ENCODE results near the gene SP2.
A peak's percentile ranks its signal among the peaks of the same experiment; 100 is the strongest.
"Not testable (repeated sequence)": the region's sequence is repeated elsewhere in the genome, so short reads cannot be mapped to it uniquely, and the experiment has no call there.

Gene SP2

DNA sequence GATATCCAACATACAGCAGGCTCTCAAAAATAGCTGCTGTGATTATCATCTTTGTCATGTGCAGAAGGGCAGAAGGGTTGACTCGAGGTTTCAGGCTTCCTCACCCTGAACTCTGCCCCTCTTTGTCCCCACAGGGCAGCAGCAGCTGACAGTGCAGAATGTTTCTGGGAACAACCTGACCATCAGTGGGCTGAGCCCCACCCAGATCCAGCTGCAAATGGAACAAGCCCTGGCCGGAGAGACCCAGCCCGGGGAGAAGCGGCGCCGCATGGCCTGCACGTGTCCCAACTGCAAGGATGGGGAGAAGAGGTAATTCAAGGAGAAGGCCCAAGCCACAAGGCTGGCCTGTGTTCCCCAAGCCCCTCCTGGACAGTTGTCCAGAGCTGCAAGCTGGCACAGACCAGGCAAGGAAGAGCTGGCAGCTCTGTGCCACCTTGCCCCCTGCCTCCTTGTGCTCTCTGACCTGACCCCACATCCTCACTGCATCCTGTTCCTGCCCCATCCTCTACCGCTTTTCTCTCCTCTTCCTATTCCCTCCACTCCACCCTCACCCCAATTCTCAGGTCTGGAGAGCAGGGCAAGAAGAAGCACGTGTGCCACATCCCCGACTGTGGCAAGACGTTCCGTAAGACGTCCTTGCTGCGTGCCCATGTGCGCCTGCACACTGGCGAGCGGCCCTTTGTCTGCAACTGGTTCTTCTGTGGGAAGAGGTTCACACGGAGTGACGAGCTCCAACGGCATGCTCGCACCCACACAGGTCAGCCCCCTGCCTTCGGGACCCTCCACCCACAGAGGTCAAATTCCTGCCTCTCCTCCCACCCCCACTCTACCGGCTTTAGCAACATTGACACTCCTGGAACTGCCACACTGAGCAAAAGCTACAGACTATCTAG, 29.0 kb downstream of the SP2 start:
- DNase-seq, result no peak

DNA sequence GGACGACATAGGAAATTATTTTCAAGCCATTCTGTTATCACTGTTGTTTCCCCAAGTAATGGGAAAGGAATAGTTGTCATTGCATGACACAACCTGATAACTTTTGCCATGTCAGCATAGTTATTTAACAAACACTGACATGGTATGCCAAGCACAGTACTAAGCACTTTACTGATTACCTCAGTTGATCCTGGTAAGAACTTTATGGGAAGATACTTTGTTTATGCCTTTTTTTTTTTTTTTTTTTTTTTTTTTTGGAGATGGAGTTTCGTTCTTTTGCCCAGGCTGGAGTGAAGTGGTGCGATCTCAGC, 29.6 kb downstream of the SP2 start:
- DNase-seq, result no peak

DNA sequence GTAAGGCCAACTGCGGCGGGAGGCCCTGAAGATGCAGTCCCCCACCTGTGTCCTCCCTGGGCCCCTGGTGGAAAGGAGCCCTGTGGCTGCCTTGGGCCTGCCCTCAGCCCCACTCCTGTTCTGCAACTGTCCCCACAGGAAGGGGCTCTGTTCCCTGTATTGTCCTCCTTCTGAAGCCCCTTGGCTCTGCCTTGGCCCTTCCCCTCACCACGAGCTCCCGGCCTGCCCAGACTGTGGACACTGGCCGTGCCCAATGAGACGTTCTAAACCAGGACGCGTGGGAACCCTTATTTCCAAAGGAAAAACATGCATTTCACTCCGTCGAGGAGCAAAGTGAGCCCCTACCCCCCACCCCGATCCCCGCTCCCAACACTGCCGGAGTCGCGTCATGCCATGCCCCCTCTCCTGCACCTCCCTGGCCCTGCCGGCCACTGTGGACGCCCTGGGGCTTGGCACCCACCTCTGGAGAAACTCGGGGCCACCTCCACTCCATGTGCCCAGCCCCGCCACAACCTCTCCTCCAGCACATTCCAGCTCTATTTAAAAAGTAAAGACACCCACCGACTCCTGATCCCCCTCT, 31.9 kb downstream of the SP2 start:
- DNase-seq, result no peak

DNA sequence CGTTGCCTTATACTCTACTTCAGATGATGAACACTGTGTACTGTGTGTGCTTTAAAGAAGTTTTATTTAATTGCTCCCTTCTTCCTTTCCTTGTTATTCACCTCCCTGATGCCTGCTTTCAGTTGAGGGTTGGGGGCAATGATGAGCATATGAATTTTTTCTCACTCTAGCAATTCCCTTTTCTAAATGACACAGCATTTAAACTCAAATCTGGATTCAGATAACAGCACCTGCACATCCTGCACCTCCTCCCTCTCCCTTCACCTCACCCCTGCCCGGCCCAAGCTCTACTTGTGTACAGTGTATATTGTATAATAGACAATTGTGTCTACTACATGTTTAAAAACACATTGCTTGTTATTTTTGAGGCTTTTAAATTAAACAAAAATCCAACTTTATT, 32.4 kb downstream of the SP2 start:
- no peak for DNase-seq

DNA sequence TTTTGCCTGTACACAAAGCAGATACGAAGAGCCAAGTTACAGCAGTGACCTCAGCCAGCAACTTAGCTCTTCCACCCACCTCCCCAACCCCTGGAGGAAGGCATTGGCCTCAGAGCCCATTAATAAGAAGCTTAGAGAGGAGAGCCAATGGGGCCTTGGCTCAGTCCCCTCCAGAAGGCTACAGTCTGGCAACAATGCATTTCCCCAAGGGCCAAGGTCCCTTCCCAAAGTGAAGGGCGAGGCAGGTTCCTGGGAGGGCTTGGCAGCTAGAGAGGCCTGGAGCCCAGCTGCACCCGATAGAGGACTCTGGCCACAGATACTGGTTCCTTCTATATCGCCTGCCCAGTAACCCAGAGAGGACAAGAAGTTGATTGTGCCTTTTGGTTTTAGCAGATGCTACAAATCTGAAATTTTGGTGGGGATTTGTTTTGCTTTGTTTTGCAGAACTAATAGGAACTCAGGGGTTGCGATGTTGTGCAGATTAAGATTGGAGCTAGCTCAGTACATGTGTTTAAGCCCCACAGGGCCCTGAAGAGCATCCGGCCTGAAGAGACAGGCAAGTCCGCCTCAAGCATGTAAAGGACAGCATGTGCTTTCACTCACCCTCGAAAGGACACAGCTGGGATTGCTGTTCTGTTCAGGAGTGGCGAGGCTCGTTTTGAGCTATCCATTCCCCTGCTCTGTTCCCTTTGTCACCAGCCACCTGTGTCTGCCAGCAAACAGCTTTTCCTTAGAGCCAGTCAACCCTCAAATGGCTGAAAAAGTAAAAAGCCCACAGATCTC, 33.4 kb downstream of the SP2 start:
- no peak for DNase-seq

DNA sequence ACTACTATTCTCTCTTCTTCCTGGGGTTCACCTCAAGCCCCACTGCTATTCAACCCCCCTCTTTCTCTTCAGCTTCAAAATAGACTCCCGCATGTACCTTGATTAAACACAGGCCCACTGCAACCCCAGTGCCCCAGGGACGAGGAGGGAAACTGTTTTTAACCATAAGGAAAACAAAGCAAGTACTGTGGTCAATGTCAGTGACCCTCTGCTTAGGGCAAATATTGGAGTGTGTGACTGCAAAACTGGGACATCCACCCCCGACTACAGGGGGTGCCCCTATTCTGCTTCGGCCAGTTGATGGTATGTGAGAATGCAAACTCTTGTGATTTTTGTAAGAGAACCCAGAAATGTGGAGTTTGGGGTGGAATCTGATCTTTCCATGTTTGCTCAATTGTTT, 35.8 kb downstream of the SP2 start:
- no peak for DNase-seq

DNA sequence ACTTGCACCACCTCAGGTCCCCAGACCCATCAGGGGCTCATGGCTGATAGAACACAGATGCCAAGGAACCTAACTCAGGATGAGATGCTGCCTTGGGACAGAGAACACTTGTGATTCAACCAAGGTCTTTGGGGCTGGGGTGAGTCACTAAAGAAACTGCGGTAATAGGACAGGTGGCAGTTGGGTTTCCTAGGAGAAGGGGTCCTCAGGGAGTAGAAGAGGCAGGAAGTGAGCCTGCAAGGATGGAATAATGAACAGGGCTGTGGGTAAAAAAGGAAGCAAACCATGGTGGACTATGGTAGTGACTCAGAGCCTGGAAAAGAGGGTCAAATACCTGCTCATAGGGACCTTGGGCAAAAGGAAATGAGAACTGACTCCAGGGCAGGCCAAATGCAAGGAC, 38.8 kb downstream of the SP2 start:
- no peak for DNase-seq

DNA sequence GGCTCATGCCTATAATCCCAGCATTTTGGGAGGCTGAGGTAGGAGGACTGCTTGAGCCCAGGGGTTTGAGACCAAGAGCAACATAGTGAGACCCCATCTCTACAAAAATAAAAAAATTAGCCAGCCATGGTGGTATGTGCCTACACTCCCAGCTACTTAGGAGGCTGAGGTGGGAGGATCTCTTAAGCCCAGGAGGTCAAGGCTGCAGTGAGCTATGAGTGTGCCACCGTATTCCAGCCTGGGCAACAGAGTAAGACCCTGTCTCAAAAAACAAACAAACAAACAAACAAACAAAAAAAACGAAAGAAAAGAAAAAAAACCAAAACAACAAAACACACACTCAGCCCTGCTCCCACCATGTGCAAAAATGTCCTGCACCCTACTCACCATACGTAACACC, 39.4 kb downstream of the SP2 start:
- not testable (repeated sequence) for DNase-seq

DNA sequence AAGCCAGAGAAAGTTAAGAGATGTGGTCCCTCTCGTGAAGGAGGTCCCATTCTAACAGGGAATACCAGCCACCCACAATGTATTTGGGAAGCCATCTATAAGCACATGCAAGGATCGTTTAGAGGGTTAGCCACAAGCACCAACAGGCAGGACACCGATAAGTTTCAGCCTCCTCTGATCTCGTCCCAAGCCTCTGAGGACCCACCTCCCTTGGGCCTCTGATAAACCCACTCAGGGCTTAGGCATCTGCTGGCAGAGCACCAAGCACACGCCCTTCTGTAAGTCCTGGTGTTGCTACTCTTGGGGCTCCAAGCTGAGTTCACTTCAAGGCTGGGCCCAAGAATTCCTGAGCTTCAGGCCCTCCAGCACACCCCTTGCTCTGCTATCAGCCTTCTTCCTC, 39.9 kb downstream of the SP2 start:
- DNase-seq, result no peak

DNA sequence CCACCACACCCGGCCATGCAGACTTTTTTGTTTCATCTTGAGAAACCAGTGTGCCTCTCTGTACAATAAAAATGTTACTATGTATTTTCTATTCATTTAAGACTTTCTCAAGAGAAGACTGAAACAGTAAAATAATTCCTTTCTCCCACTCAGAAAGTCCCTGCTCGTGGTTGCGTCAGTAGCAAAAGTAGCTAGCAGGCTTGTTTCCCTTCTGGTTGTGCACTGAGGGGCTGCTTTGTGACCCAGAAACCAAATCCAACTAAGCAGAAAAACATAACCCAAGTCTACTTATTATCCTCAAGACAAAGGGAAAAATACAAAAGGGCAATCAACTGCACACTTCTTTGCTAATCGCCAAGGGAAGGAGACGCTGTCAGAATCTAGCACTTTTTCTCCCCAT, 41.9 kb downstream of the SP2 start:
- no peak for DNase-seq

DNA sequence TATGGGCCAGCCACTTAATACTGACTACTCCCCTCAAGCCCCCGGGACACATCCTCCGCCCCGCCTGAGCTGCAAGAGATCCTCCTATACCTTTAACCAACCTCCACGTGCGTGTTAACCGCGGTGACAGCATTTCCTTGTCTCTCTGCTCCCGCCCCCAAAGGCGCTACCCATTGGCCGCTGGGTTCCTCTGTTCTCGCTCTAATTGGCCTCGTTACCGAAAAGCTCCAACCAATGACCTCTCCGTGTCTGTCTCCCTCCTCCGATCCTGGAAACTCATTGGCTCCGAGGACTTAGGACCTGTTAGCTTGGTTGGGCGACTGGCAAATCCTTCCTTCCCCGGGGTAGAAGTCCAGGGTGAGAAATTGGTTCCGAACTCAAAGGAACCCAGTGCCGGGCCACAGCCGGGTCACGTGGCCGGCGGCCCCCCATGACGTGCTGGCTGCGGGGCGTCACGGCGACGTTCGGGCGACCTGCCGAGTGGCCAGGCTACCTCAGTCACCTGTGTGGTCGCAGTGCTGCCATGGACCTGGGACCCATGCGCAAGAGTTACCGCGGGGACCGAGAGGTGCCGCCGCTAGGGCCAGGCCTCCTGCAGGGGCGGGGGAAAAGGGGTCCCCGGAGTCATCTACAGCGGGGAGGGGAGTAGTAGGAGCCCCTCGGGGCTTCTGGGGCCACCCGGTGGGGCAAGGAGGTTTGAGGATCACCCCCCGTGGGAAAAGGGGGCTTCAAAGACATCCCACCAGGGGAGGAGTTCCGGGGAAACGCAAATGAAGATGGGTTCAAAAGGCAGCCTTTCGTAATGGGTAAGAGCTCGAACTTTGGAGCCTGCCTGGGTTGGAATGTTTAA, 45.4 kb downstream of the SP2 start, which contains the start of gene PNPO:
Gene PNPO (plus strand): TSS at position 326 of the 850 bp plus-strand sequence. CDS start 105 bp downstream, at position 431.
- peak; percentile 89 for DNase-seq

DNA sequence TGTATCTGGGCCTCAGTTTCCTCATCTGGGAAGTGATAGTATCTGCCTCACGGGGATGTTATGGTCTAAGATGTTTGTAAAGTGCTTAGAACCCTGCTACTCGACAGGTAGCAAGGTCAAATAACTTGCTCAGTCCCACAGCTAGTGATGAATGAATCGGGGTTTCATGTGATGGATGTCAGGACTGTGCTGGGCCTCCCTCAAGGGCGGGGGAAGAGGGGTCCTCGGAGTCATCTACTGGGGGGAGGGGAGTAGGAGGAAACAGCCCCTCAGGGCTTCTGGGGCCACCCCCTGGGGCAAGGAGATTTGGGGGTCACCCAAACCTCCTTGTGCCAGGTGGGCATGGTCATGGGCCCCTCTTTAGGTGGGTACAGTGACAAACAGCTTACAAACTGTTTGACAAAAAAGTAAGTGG, 46.1 kb downstream of the SP2 start:
- DNase-seq, result no peak

DNA sequence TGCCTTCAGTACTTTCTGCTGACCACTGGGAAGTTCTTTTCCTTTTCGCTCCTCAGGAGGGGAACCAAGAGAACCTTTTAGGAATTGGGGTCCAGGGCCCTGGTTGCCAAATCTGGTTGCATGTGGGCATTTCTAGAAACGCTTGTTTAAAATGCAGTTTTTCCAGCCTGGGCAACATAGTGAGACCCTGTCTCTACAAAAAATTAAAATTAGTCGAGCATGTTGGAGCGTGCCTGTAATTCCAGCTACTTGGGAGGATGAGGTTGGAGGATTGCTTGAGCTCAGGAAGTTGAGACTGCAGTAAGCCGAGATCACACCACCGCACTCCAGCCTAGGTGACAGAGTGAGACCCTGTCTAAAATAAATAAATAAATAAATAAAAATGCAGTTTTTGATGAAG, 46.5 kb downstream of the SP2 start:
- no peak for DNase-seq

DNA sequence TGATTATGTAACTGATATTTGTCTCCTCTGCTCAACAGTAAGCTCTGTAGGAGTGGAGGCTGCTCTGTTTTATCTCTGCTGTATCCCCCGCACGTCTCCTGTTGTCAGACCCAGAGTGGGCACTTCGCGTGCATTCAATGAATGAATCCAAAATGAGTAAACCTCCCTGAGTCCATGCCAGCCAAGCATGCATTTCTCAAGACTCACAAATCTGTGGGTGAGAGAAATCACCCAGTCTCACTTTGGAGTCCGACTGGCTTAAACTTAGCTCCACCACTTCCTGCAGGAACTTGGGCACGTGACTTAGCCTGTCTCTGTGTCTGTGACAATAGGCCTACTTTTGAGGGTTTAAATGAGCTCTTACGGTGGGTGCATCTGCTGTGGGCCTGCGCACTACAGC, 49.0 kb downstream of the SP2 start:
- no peak for DNase-seq

DNA sequence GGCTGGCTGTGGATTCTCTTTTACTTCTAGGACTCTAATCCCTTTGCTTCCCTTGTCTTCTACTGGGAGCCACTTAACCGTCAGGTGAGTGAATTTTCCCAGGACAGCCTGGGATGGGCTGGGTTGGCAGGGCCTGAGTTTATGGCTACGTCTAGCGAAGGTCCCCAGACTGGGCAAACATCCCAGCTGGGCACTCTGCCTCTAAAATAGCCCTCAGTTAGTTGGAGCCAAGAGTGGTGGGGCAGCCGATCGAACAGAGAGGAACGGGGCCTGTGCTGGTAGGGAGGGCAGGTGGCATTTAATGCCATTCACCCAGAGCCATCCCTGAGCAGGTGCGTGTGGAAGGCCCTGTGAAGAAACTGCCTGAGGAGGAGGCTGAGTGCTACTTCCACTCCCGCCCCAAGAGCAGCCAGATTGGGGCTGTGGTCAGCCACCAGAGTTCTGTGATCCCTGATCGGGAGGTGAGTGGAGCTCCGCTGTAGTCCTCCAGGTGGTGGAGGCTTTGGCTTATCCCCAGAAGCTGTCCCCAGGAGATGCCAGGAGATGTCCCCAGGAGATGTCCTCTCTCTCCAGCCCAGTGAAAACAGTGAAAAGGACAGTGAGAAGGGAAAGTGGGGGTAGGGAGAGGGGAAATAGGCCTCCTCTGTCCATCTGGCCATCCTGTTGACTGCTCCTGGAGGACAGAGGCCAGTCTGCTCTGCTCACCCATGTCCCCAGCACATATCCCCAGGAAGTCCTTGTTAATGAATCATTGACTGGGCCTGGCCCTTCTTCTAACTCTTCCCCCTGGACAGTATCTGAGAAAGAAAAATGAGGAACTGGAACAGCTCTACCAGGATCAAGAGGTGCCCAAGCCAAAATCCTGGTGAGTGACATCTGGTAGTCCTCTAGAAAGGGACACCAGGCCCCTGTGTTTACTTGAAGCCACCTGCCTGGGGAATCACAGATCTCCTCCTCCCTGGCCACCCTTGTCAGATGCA, 49.8 kb downstream of the SP2 start:
- DNase-seq, result no peak

DNA sequence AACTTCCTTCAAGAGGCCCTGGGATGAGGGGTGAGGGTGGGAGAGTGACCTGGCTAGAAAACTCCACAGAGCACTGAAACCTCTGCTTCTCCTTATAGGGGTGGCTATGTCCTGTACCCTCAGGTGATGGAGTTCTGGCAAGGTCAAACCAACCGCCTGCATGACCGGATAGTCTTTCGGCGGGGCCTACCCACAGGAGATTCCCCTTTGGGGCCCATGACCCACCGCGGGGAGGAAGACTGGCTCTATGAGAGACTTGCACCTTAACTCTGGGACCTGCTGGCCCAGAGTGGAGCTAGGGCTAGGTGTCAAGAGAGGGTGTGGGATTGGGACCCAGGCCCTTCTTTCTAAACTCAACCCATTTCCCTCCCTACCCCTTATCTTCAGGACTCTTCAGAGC, 50.5 kb downstream of the SP2 start:
- DNase-seq, result no peak

DNA sequence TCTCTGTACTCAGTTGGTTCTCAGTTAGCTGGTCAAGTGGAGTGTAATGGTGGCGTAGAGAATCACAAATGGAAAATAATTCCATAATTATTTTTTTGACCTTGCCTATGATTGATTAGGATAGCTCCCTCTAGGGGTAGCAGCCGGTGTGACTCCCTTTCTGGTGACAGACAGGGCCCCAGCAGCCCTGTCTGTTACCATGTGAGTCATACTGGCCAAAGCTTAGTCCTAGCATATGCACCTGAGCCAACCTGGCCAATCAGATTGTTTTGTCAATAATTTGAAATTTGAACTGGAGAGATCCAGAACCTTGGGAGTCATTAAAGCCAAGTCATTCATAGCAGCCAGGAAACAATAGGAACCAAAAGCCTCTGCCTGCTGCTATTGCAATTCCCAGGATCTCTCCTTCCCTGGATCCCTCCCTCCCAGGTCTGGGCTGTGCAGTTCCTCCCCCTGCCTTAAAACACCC, 50.9 kb downstream of the SP2 start:
- peak; percentile 71 for DNase-seq

DNA sequence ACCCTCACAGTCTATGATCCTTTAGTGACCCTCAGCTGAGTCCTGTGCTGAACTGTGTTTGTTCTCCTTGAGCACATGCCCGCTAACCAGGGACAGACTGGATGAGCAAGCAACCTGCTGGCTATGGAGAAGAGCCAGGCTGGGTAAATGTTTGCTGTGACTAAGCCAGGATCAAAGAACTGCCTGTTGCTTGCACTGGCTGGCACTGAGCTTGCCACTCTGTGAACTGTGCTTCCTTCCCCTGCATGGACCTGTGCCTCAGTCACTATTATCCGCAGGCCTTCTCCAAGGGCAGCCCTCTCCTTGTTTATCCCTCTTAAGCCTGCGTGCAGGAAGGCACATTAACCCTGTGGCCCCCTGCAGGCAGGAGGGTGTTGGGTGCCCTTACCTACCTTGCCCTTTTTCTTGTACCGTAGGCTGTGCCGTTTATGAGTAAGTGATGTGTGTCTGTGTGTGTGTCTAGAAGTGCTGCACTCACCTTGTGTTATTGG, 52.7 kb downstream of the SP2 start:
- no peak for DNase-seq

DNA sequence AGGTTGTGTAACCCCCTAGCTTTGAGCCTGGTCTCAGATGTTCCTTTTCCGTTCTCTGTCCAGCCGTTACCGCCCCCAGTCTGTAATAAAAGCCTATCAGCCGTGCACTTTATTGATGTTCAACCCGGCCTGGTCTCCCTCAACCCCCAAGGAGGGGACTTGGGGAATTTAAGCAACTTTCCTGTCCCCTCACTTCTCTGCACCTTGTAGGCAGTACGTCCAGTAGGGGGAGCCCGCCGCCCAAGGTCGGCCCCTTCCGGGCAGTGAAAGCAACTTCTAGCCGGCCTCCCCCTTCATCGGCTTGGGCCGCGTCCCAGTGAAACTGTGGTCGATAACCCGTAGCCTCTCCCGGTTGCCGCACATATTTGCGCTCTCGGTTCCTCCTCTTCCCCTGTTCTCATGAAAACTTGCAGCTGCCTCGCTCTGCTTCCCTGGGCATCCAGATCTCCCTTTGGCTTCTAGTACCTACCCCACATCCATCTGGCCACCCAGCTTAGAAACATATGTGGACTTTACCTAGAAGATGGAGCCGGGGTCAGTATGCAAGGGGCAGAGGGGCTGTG, 53.2 kb downstream of the SP2 start:
- peak; percentile 75 for DNase-seq

DNA sequence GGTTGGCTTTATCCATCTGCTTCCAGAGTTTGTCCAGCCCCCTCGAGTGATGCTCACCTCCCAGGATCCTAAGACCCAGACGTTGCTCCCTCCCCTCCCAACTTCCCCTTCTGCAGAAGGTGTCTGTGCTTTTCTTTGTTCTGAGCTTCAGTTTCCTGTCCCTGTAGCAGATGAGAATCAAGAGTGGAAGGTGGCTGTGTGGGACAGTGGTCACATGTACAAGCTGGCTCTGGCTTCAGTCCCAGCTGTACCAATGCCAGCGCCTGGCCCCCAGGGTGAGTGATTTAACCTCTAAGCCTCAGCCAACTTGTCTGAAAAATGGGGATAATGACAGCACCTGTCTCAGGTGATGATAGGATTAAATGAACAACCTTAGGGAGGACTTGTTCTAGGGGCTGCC, 53.9 kb downstream of the SP2 start:
- no peak for DNase-seq

DNA sequence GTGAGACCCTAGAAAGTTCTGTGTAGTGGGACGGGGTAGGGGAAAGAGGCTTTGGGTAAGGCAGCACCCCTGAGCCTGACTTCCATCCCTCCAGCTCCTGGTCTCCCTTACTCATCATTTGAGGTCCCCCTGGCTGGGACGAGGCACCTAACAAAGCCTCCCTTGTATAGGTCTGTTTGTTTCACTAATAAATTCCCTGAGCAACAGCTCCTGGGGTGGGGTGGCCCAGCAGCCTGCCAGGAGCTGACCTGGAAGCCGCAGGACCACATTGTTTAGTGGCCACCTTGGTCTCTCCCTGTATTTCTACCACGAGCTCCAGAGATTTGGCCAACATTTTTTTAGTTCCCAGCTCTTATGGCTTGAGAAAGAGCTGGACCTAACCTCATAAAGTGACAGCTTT, 54.4 kb downstream of the SP2 start:
- DNase-seq, result no peak
